Midbrain (tissue), 1 donor: ENCODE results near the gene GTF3C4.

Experiments
- DNase-seq: peaks from one replicate; lab custom pipeline; 2025; lab: John Stamatoyannopoulos, UW

Gene GTF3C4

DNA sequence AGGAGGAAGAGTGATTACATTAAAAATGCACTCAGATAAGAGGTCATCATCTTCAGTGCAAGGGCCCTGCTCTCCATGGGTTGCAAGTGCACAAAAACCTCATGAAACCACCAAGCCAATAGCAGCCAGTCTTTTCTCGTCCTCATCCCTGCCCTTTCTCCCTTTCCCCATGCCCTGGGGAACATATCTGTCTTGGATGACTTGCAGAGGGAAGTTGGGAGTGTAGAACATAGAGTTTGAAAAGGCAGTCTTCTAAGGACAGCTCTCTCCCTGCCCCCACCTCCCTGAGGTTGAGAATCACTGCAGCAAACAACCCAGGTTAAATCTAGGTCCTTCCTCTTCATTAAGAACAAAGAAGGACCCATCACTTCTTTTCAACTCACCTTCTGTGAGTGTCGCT is 22.5 kb upstream of the GTF3C4 start:
- DNase-seq: no peak

DNA sequence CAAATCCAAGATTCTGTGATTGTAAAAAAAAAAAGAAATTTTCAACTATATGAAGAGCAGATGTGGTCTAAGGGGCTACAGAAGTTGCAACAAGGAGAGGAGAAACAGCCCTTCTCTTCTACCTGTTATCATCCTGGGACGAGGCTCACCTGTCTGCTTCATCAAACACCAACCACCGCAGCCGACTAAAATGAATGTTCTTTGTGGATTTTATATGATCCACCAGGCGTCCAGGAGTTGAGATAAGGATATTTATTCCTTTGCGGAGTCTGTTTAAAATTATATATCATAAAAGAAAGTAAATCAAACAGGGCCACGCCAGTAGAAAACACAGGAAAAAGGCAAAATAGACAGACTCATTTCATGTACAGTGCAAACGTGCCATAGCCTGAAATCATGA is 22.0 kb upstream of the GTF3C4 start:
- no peak for DNase-seq

DNA sequence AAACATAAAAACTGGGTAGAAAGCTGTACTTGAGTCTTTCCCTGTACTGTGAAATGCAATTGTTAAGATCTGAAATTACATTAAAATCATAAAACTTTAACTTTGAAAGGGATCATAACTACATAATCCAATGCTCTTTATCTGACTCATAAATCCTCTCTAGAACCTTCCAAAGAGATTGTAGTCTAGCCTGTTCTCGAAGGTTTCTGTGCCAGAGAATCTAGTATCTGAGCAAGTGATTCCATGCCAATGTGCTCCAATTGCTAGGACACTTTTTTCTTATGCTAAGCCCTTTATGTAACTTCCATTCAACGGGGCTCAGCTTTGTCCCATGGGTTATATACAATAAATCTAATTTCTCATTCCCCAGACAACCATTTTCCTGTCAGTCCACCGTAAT is 21.6 kb upstream of the GTF3C4 start:
- DNase-seq: no peak

DNA sequence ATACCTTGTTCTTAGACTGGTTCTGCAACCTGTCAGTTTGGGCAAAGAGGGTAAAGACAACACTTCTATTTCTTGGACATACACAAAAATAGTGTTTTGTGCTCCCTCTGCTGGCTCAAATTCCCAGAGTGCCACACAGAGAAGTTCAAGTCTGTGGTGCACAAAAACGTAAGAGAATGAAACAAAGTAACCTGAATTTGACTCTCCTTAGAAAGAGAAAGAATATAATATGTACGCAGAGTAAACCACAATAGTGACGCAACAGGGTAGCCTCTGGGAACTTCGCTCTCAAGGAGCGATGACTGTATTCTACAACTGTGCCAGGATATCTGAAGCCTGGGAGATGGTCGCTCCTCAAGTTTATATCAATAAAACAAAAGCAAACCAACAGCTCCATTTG is 19.0 kb upstream of the GTF3C4 start:
- peak; percentile 15 for DNase-seq

DNA sequence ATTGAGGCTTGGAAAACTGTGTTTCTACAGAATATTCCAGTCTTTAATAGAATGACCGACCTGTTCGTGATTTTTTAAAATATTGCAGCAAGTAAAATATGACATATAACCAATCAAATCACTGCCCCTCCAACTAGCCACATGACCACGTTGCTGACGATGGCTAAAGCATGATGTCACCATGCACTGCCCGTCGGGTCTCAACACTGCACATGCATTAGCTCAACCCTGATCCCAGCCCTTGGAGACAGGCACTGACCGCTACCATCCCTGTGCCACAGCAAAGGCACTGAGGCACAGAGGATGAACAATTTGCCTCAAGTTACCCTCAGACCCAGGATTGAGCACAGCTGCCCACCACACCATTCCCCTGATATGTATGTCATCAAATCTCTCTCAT is 14.0 kb upstream of the GTF3C4 start:
- no peak for DNase-seq

DNA sequence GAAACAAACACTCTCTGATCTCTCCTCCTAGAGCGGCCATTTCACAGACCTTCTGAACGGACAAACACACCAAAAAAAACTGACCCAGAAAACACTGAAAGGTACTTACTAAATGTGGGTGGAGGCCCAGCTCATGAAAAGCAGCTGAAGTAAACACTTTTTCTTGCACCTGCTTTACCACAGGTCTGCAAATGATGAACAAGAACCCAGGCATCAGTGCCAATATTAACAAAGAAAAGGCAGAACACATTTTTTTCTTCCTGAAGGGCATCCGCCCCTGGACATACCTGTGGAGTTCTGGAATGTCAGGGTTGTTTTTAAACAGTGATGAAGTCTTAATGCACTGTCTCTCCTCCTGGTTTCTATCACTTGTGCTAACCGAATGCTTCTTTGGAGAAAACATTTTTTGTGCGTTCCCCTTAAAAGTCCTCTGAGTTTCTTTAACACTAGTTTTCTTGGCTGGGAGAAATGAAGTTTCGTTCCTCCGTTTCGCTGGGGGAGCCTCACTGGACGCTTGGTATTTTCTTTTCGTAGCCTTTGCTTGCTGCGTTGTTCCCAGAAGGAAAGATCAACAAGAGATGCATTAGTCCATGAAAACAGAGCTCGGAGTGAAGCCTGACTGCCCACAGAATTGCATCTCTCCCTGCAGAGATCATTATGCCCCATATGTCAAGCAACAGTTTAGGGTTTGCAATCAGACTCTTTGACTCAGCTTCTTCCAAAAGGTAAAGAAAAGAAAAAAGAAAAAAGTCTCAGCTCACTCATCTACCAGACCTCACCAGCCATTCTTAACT is 7.9 kb upstream of the GTF3C4 start:
- DNase-seq: no peak

DNA sequence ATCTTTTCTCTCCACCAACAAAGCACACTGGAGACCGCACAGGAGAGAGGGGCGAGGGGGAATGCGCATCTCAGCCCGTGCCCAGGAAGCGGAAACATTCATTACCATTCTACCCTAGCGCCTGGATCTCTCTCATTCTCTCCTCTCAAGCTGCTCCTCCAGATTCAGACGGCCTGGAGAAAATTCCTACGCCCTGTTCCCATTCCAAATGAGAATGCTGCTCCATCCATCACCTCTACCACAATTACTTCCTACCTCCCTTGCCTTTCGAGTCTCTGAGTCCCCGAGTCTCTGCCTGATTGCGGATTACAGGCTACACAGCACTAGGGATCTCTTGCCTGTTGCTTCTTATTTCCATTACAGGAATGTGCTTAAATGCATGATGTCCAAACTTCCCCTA is 7.1 kb upstream of the GTF3C4 start:
- no peak for DNase-seq

DNA sequence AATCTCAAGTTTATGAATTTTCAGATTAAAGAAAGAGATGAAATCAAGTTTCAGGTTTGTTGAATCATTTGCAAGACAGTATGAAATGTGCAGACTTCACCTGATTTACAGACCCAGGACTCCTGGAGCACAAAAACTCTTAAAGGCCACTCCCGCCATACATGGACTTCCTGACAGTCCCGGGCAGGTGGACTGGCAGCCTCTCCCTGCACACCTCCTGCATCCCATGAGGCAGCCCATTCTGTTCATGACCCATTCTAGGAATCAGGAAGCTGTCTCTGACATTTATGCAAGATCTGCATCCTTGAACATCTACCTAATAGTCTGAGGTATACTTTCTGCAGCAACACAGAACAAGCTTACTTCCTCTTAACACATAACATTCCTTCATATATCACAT is 6.4 kb upstream of the GTF3C4 start:
- DNase-seq: no peak

DNA sequence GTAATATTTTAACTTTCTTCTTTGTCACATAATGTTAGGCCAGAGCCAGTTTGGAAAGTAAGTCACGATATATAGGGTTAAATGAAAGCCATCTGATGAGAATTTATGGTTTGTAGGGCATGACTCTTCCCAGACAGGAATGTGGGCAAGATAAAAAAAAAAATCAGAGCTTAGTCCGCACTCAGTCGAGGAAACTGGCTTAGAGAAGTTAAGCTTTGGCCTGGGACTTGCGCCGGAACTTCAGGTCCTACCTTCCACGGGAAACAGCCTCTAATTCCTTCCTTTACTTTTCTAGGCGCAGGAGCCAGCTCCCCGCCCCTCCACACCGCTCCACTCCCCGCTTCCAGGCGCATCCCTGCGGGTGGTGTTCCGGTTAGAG is 956 bp upstream of the GTF3C4 start:
- DNase-seq: no peak

DNA sequence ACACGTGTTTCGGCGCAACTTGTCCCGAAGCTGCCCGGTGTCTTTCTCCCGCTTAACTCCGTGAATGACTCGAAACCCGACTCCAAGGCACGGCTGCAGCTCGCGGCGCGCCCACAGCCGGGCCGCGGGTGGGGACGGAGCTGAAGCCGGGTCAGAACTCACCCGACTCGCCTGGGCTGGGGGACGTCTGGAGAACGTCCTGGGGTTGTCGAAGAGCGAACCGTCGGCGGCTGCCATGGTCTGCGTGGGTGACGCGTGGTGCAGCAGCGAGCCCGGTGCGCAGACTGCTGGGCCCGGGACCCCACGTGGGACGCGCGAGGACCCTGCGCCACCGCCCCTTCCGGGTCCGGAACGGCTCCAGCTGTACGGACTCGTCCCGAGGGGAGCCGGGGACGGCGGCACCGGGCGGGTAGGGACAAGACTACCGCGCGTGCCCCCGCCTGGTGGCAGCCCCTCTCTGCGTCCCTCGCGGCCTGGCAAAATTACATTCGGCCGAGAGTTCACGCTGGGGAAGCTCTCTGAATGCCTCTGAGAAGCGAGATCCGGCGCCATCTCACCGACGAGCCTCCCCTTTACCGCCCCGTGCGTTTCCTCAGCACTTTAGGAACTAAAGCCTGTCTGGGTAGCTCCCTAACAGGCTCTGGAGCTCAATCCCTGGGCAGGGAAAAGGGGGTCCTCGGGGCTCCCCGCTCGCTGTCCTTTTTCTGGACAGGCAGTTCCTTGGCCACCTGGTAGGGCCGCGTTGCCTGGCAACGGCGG is 387 bp upstream of the GTF3C4 start, which contains the start of gene DDX31:
TSS of gene DDX31 (minus strand) at position 286 of the 759 bp plus-strand sequence. CDS start at position 237, 49 bp downstream.
- DNase-seq: peak; percentile 86

DNA sequence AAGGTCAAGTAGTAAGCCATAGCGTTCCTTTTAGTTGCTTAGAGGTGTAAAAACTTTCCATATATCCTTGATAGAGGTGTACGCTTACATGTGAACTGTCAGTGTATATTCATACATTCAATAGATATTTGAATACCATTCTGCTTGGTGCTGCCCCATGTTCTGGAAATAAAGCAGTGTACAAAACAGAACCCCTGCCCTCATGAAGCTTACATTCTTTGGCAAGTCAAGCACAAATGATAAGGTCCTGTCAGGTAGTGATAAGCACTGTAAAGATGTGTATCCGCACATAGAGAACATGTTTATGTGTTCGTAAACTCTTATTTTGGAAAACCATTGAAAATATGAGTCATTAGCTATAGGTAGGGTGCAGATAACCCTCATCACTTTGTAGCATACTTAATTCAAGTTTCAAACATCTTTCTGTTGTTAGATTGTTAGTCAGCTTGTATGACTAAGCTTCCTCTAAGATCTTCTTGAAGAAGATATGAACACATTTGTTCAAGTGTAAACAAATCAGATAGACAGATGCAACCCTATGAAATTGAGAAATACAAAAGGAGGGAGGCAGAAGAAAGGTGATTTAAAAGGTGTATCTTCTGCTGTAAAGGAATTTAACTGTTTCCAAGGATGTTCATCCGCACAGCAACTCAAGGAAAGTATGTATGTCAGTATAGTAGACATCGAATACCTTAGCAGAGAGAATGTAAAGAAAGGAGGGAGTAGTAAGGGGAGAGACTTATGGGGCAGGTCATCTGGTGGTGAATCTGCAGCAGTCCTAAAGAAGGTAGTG is 1.6 kb downstream of the GTF3C4 start:
- DNase-seq: no peak

DNA sequence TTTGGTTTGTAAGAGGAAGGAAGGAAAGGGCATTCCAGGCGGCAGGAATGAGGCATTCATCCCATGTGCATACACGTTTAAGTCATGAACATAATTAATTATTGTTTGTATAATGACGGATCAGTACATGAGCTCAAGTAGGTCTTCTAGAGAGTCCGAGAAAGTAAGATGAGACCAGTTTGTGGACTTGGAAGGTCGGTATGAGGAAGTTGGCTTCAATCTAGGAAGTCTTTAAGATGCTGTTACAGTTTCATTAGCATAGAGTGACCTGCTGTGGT is 2.1 kb downstream of the GTF3C4 start:
- no peak for DNase-seq

DNA sequence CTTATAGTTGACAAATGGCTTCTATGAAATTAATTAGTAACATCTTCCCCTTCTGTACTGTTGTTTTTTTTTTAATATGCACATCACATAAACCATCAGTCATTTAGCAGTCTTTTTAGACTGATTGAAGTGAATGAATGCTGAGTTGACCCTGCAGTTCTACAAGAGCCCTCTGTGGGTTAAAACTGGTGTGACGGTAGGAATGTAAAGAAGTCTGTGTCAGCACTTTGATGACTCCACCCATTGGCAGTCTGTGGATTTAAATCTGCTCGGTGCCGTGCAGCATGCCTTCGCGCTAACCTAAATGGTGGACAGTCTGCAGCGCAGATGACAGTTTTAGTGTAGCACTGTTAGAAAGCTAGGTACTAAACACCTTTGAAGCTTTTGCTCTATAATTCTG is 3.1 kb downstream of the GTF3C4 start:
- DNase-seq: no peak

DNA sequence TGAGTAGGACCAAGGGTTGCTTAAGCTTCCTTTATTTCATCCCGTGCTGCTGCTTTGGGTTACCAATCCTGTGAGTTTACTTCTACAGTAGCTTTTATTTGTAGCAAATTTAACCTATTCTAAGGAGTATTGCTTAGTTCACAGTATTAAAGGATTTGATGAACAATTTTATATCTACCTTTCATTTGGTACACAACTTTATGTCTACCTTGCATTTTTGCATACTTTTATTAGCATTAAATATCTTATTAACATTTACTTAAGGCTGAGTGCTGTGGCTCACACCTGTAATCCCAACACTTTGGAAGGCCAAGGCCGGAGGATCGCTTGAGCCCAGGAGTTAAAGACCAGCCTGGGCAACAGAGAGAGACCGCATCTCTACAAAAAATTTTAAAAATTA is 4.2 kb downstream of the GTF3C4 start:
- DNase-seq: no peak

DNA sequence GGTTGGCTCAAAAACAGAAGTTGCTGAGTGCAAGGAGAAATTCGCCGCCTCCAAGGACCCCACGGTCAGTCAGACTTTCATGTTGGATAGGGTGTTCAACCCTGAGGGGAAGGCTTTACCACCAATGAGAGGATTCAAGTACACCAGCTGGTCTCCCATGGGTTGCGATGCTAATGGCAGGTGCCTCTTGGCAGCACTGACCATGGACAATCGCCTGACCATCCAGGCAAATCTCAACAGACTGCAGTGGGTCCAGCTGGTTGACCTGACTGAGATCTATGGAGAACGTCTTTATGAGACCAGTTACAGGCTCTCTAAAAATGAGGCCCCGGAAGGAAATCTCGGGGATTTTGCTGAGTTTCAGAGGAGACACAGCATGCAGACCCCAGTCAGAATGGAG is 7.7 kb downstream of the GTF3C4 start:
- DNase-seq: no peak

DNA sequence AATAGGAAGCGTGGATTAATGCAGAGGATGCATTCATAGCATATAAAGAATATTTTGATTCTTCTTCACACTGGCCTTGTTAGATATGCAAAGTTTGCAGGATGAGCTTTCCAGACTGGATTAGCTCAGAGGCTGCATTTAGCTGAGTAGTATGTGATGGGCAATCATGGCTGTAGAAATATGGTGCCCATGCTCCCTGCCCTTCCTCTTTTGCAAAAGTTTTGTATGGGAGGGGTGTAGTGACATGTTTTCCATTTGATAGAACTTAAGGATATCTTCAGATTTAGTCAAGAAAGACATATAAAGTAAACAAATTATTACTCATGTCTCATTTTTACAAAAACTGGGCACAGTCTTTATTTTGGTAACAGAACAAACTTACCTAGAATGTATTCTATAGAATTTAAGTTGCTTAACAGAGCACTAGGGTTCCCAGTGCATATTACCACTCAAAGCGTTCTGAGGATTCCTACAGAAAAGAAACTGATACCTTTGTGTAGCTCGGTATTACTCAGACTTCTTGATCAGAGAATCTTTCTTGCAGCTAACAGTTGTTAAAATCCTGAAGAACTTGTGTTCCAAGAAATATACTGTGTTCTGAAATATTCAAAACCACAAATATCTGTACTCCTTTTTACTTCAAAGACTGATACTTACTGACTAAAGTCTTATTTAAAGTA is 9.8 kb downstream of the GTF3C4 start:
- no peak for DNase-seq

DNA sequence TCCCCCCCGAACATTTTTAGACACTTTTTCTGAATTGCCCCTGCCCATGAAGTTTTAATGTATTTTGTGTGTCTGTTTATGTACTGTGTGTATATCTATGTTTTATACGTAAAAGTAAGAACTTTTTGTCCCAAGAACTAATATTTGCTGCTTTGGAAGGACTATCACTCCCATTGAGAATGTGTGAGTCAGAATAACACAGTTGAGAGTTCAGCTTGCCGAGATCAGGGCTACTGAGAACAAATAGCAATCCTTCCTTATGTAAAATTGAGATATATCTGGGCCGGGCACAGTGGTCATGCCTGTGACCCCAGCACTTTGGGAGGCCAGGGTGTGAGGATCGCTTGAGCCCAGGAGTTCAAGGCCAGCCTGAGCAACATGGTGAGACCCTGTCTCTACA is 11.3 kb downstream of the GTF3C4 start:
- DNase-seq: no peak

DNA sequence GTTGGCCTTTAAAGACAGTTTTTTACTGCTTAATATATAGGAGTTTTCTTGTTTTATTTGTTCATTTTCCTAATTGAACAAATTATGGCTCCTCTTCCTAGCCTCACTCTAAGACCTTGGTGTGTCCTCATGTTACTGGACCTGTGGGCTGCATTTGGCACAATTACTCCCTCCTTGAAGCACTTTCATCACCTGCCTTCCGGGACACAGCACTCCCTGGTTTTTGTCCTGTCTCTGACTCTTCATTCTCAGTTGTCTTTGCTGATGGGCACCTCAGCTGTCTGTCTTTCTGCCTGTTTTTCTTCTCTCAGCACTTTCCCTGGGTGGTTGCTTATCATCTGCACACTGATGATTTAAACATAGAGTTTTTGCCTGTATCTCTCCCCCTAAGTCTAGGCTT is 13.6 kb downstream of the GTF3C4 start:
- no peak for DNase-seq

DNA sequence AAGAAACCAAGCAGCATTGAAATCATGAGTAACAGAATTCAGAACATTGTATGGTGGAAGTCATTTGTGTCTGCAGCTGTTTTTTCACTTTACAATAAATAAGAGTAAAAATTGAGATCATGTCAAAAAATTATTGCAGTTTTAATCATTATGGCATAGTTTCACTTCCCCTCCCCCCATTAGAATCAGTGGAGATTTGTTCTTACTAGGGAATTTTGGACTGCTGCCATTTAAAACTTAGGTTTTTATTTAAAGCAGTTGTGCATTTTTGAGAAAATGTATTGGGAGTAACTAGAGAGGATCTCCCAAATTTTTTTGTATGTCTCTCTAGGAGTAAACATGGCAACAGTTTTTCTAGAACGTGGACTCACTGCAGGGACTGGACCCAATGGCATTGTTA is 20.4 kb downstream of the GTF3C4 start:
- no peak for DNase-seq

DNA sequence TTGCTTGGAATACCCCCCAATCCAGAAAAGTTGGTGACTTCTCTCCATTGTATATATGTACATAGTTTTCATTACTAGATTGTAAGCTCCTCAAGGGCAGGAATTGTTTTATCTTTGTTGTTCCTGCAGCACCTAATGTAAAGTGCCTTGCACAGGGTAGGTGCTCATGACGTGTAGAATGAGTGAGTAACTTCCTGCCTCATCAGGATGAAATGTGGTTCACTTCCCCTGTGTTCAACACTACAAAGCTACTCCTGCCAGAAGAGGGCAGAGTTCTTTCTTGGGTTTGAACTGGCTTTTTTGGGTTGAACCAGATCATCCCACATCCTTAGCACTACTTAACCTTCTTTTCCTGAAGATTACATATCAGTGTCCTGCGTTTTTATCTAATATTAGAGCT is 23.9 kb downstream of the GTF3C4 start:
- DNase-seq: no peak

DNA sequence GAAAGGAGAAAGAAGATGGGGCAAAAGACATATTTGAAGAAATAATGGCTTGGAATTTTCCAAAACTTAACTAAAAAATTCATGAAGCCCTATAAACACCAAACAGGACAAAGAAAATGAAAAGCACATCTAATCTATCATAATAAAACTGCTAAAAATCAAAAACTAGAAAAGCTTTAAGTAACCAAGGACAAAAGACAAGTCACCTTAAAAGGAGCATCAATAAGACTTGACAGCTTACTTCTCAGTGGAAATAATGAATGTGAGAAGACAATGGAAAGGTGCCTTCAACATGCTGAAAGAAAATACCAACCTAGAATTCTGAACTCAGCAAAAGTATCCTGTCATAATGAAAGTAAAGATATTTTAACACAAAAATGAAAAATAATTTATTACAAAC is 27.0 kb downstream of the GTF3C4 start:
- no peak for DNase-seq

DNA sequence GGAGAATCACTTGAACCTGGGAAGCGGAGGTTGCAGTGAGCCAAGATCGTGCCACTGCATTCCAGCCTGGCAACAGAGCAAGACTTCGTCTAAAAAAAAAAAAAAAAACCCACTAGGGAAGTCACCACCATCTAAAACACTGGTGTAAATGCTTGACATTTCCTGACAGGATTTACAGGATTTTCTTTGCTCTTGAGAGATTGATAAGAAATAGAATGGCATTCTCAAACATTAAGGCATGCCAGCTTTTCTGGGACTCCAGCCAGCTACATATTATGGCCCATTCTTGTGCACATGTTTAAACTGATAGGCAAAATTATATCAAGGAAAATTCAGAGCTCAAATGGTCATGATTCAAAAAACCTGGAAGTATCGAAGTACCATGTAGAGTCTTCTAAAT is 28.7 kb downstream of the GTF3C4 start:
- no peak for DNase-seq
